ENCODE measurements around the gene CCDC187. TPM values are rescaled to one million over a fixed set of nuclear protein-coding genes. Genes with fewer than 3 reads are reported as not detected.

CCDC187 gene
- total RNA-seq, 1 experiment from 2014 or later, result not detected

- no peaks in the 10 kb centered on the region for H3K36me3 Mint-ChIP-seq (ENCODE audit: insufficient read depth, unreplicated experiment)
- no peak overlapping the region for H3K27ac Mint-ChIP-seq (ENCODE audit: low read depth, unreplicated experiment)
- peaks cover 5% of the 10 kb centered on the region for H3K4me1 Mint-ChIP-seq (ENCODE audit: insufficient read depth, unreplicated experiment)
- H3K27me3 Mint-ChIP-seq (ENCODE audit: insufficient read depth, unreplicated experiment), result no peaks in the 10 kb centered on the region
- TF ChIP-seq, protein P1, sequence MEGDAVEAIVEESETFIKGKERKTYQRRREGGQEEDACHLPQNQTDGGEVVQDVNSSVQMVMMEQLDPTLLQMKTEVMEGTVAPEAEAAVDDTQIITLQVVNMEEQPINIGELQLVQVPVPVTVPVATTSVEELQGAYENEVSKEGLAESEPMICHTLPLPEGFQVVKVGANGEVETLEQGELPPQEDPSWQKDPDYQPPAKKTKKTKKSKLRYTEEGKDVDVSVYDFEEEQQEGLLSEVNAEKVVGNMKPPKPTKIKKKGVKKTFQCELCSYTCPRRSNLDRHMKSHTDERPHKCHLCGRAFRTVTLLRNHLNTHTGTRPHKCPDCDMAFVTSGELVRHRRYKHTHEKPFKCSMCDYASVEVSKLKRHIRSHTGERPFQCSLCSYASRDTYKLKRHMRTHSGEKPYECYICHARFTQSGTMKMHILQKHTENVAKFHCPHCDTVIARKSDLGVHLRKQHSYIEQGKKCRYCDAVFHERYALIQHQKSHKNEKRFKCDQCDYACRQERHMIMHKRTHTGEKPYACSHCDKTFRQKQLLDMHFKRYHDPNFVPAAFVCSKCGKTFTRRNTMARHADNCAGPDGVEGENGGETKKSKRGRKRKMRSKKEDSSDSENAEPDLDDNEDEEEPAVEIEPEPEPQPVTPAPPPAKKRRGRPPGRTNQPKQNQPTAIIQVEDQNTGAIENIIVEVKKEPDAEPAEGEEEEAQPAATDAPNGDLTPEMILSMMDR (IDR thresholded peaks at IDR 0.05; ENCODE audit: unreplicated experiment), result no peak
- ChIA-PET CTCF (interaction anchor here (0.6 kb wide), 1 partner anchor 1159 kb away, joined by 4 read pairs; no protein-coding TSS in a partner anchor), POLR2A (no interaction called here)
- DNase-seq (ENCODE audit: unreplicated experiment), result no peak
- H3K4me3 Mint-ChIP-seq (ENCODE audit: unreplicated experiment), result no peak overlapping the region
- no peaks in the 10 kb centered on the region for H3K9me3 Mint-ChIP-seq (ENCODE audit: unreplicated experiment)
- intact Hi-C loops (cut with micrococcal nuclease), result no loop called here
- BruUV-seq (replicated peaks), result no TSS peak
These were observed 47.4 kb upstream of the CCDC187 start for GRCh38 chr9:136351252-136351800.

DNA sequence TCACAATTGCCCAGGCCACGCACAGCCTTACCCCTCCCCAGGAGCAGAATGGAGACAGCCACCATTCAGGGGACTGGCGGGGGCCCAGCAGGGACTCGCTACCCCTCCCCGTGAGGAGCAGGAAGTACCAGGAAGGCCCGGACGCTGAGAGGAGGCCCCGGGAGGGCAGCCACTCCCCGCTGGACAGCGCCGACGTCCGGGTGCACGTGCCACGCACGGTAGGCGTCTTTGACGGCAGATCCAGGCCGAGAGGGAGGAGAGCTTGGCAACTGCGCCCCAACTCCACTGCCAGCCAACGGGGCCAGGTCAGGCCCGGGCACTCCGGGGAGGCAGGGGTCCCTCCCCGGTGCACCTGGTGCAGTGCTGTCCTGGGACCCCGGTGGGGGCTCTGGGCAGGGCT lies 45.7 kb upstream of the CCDC187 start:
- intact Hi-C loops (cut with micrococcal nuclease), result no loop called here
- H3K36me3 Mint-ChIP-seq (ENCODE audit: insufficient read depth, unreplicated experiment), result no peaks in the 10 kb centered on the region
- H3K4me3 Mint-ChIP-seq (ENCODE audit: unreplicated experiment), result no peak overlapping the region
- DNase-seq (ENCODE audit: unreplicated experiment), result no peak
- H3K4me1 Mint-ChIP-seq (ENCODE audit: insufficient read depth, unreplicated experiment), result peaks cover 1% of the 10 kb centered on the region
- BruUV-seq (replicated peaks), result no TSS peak
- ChIA-PET POLR2A (no interaction called here), CTCF (interaction anchor here (0.6 kb wide), 1 partner anchor 23 kb away, joined by 5 read pairs; no protein-coding TSS in a partner anchor)
- no peak overlapping the region for H3K27ac Mint-ChIP-seq (ENCODE audit: low read depth, unreplicated experiment)
- H3K27me3 Mint-ChIP-seq (ENCODE audit: insufficient read depth, unreplicated experiment), result no peaks in the 10 kb centered on the region
- H3K9me3 Mint-ChIP-seq (ENCODE audit: unreplicated experiment), result no peaks in the 10 kb centered on the region
- TF ChIP-seq, protein P1 (IDR thresholded peaks at IDR 0.05; ENCODE audit: unreplicated experiment), result no peak

DNA sequence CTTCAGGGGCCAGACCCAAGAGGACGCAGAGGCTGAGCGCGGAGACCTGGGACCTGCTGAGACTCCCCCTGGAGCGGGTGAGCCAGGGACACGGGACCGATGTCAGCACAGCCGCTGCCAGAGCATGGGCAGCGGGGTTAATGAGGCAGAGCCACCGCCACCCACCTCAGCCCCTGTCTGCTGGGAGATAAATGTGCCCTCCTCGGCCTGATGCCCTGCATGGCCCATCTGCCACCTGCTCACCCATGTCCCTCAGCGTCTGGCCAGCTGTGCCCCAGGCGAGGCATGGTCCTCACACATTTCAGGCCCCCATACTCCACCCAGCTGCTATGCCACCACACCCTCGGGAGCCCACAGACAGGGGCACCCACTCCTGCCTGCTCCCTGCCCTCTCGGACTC lies 44.8 kb upstream of the CCDC187 start:
- DNase-seq (ENCODE audit: unreplicated experiment), result no peak
- Mint-ChIP-seq H3K4me1 (ENCODE audit: insufficient read depth, unreplicated experiment) (no peaks in the 10 kb centered on the region), H3K36me3 (ENCODE audit: insufficient read depth, unreplicated experiment) (no peaks in the 10 kb centered on the region), H3K27me3 (ENCODE audit: insufficient read depth, unreplicated experiment) (no peaks in the 10 kb centered on the region), H3K27ac (ENCODE audit: low read depth, unreplicated experiment) (no peak overlapping the region), H3K9me3 (ENCODE audit: unreplicated experiment) (no peaks in the 10 kb centered on the region), H3K4me3 (ENCODE audit: unreplicated experiment) (no peak overlapping the region)
- ChIA-PET POLR2A (no interaction called here), CTCF (no interaction called here)
- no TSS peak for BruUV-seq (replicated peaks)
- TF ChIP-seq, protein P1 (IDR thresholded peaks at IDR 0.05; ENCODE audit: unreplicated experiment), result no peak
- intact Hi-C loops (cut with micrococcal nuclease), result no loop called here

- no TSS peak for BruUV-seq (replicated peaks)
- TF ChIP-seq, protein P1 (IDR thresholded peaks at IDR 0.05; ENCODE audit: unreplicated experiment), result no peak
- no peaks in the 10 kb centered on the region for H3K9me3 Mint-ChIP-seq (ENCODE audit: unreplicated experiment)
- no peaks in the 10 kb centered on the region for H3K27me3 Mint-ChIP-seq (ENCODE audit: insufficient read depth, unreplicated experiment)
- H3K4me3 Mint-ChIP-seq (ENCODE audit: unreplicated experiment), result no peak overlapping the region
- POLR2A ChIA-PET, result interaction anchor here (2.1 kb wide), 1 partner anchor 16 kb away, joined by 10 read pairs; the partner anchor contains the start of gene DNLZ
- DNase-seq (ENCODE audit: unreplicated experiment), result no peak
- H3K36me3 Mint-ChIP-seq (ENCODE audit: insufficient read depth, unreplicated experiment), result no peaks in the 10 kb centered on the region
- CTCF ChIA-PET, result no interaction called here
- H3K4me1 Mint-ChIP-seq (ENCODE audit: insufficient read depth, unreplicated experiment), result no peaks in the 10 kb centered on the region
- intact Hi-C loops (cut with micrococcal nuclease), result no loop called here
- H3K27ac Mint-ChIP-seq (ENCODE audit: low read depth, unreplicated experiment), result no peak overlapping the region
These were observed 43.8 kb upstream of the CCDC187 start for GRCh38 chr9:136347472-136348256.

All from MCF 10A (cell line).